ENCODE data around the gene ATXN2. TPM values are rescaled to one million over a fixed set of nuclear protein-coding genes. Genes with fewer than 3 reads are reported as not detected.
"Not testable (repeated sequence)": the region's sequence is repeated elsewhere in the genome, so short reads cannot be mapped to it uniquely, and the experiment has no call there.

ATXN2 gene, protein sequence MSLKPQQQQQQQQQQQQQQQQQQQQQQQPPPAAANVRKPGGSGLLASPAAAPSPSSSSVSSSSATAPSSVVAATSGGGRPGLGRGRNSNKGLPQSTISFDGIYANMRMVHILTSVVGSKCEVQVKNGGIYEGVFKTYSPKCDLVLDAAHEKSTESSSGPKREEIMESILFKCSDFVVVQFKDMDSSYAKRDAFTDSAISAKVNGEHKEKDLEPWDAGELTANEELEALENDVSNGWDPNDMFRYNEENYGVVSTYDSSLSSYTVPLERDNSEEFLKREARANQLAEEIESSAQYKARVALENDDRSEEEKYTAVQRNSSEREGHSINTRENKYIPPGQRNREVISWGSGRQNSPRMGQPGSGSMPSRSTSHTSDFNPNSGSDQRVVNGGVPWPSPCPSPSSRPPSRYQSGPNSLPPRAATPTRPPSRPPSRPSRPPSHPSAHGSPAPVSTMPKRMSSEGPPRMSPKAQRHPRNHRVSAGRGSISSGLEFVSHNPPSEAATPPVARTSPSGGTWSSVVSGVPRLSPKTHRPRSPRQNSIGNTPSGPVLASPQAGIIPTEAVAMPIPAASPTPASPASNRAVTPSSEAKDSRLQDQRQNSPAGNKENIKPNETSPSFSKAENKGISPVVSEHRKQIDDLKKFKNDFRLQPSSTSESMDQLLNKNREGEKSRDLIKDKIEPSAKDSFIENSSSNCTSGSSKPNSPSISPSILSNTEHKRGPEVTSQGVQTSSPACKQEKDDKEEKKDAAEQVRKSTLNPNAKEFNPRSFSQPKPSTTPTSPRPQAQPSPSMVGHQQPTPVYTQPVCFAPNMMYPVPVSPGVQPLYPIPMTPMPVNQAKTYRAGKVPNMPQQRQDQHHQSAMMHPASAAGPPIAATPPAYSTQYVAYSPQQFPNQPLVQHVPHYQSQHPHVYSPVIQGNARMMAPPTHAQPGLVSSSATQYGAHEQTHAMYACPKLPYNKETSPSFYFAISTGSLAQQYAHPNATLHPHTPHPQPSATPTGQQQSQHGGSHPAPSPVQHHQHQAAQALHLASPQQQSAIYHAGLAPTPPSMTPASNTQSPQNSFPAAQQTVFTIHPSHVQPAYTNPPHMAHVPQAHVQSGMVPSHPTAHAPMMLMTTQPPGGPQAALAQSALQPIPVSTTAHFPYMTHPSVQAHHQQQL
- polyA plus RNA-seq (ENCODE audit: insufficient read length) = 102 TPM
- long read RNA-seq, donor 1, full-length matches to known transcripts = 8 of 20 reads
- long read RNA-seq, donor 1, partial matches to known transcripts = 12 of 20 reads
- long read RNA-seq, donor 1, other reads (novel, unspliced or antisense) = 0 of 20 reads
- long read RNA-seq, donor 2, full-length matches to known transcripts = 10 of 10 reads
- long read RNA-seq, donor 2, partial matches to known transcripts = 0 of 10 reads
- long read RNA-seq, donor 2, other reads (novel, unspliced or antisense) = 0 of 10 reads
- long read RNA-seq, donor 3, partial matches to known transcripts = 0 of 3 reads
- long read RNA-seq, donor 3, other reads (novel, unspliced or antisense) = 0 of 3 reads
- long read RNA-seq, donor 4, partial matches to known transcripts = 0 of 2 reads
- long read RNA-seq, donor 4, other reads (novel, unspliced or antisense) = 0 of 2 reads
- long read RNA-seq, donor 5, full-length matches to known transcripts = 5 of 5 reads
- long read RNA-seq, donor 5, partial matches to known transcripts = 0 of 5 reads
- long read RNA-seq, donor 5, other reads (novel, unspliced or antisense) = 0 of 5 reads
- long read RNA-seq, donor 6, full-length matches to known transcripts = 8 of 8 reads
- long read RNA-seq, donor 6, partial matches to known transcripts = 0 of 8 reads
- long read RNA-seq, donor 6, other reads (novel, unspliced or antisense) = 0 of 8 reads
- long read RNA-seq, donor 7, full-length matches to known transcripts = 7 of 7 reads
- long read RNA-seq, donor 7, partial matches to known transcripts = 0 of 7 reads
- long read RNA-seq, donor 7, other reads (novel, unspliced or antisense) = 0 of 7 reads
- long read RNA-seq, donor 8, full-length matches to known transcripts = 2 of 2 reads
- long read RNA-seq, donor 8, partial matches to known transcripts = 0 of 2 reads
- long read RNA-seq, donor 8, other reads (novel, unspliced or antisense) = 0 of 2 reads

- peak; percentile 46 for DNase-seq
Measured at GRCh38 chr12:111598637-111599452, at the start of gene ATXN2. TSS of gene ATXN2 (minus strand) at chr12:111599315. CDS start at chr12:111599034, 281 bp downstream.

GRCh38 chr12:111645433-111645832 is 46.3 kb upstream of the ATXN2 start:
- DNase-seq = no peak

- no peak for DNase-seq
Measured at GRCh38 chr12:111643427-111643826, 44.3 kb upstream of the ATXN2 start.

- no peak for DNase-seq
Measured at GRCh38 chr12:111642681-111643426, 43.7 kb upstream of the ATXN2 start.

- no peak for DNase-seq
Measured at GRCh38 chr12:111640506-111640905, 41.4 kb upstream of the ATXN2 start.

GRCh38 chr12:111638556-111638955 is 39.4 kb upstream of the ATXN2 start:
- no peak for DNase-seq

GRCh38 chr12:111636209-111636945 is 37.3 kb upstream of the ATXN2 start:
- DNase-seq = peak; percentile 67

DNA sequence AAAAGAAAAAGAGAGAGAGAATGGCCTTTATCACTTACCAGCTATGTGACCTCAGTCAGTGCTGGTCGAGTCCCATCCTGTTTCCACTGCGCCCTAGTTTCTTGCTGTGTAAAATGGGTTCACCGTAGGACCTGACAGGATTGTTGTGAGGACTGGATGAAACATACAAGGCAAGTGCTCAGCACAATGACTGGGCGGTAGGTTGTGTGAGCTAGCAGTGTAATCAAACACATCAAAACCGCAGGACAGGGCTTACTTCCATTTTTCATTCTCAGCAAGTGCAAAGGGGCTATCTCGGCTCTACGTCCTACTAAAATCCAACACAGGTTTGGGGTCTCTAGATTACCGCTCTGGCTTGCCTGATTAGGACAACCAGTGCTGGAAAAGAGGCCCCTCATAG is 36.4 kb upstream of the ATXN2 start:
- DNase-seq = no peak

- no peak for DNase-seq
Measured at GRCh38 chr12:111628505-111629260, 29.6 kb upstream of the ATXN2 start.

GRCh38 chr12:111626230-111626629 is 27.1 kb upstream of the ATXN2 start:
- DNase-seq = no peak

GRCh38 chr12:111624540-111624939 is 25.4 kb upstream of the ATXN2 start:
- DNase-seq = no peak

DNA sequence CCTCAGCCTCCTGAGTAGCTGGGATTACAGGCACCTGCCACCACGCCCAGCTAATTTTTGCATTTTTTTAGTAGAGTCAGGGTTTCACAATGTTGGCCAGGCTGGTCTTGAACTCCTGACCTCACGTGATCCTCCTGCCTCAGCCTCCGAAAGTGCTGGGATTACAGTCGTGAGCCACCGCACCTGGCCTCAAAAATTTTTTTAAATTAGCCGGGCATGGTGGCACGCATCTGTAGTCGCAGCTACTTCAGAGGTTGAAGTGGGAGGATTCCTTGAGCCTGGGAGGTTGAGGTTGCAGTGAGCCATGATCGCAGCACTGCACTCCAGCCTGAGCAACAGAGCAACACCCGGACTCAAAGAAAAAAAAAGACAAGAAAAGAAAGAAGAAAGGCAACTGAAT is 18.7 kb upstream of the ATXN2 start:
- not testable (repeated sequence) for DNase-seq

DNA sequence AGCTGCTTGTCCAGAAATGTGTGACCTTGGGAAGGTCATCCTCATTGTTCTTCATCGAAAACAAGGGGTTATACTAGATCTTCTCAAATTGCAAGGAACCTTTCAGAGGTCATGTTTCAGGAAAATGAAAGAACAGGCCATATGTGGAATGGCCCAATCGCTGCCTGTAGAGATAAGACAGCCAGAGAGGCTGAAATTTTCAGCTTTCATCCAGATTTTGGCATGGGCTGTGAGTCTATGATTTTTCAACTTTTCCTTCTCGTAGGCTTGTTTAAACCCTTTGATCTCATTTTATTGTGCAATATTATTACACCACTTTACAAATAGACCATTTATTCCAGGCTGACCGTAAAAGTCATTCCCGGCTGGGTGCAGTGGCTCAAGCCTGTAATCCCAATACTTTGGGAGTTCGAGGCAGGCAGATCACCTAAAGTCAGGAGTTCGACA is 17.1 kb upstream of the ATXN2 start:
- no peak for DNase-seq

GRCh38 chr12:111607239-111607638 is 8.1 kb upstream of the ATXN2 start:
- no peak for DNase-seq

- no peak for DNase-seq
Measured at GRCh38 chr12:111606767-111607230, 7.7 kb upstream of the ATXN2 start.

- DNase-seq = no peak
Measured at GRCh38 chr12:111605911-111606766, 7.0 kb upstream of the ATXN2 start.
